ENCODE measurements around the gene RAB29. TPM values are rescaled to one million over a fixed set of nuclear protein-coding genes. Genes with fewer than 3 reads are reported as not detected.

Gene RAB29
- polyA plus RNA-seq, 2 donors, result 3.3 to 5.0 TPM

DNA sequence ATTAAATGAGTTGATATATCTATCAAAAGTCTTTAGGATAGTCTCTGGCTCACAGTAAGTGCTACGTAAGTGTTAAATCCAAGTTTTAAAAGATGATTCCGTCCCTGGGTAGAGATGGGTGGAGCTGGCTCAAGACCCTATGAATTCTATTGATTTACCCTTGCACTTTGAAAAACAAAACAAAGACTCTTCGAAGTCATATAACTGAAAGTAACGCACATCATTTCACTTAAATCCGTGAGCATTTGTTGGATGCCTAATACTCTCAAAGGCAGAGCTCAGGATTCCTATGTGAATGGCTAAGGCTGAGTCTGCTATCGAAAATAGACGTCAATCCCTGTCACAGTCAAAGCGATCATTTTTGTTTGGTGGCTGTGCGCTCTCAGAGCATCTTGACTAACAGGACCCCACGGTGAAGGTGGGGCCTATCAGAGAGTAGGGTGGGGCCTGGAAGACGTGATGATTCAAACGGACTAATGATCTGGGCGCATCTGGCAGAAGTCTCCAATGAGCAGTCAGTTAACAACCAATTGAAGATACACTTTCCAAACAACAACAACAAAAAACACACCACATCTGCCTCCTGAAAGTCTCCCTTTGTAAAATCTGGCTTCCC lies 24.1 kb downstream of the RAB29 start:
- WGBS, 2 donors, result 74 to 79% methylated on average over 13 of the region's 13 CpGs
- no peaks in the 10 kb centered on the region for H3K4me1 ChIP-seq (ENCODE audit: control insufficient read depth in 2 of 2, insufficient read depth in 2 of 2, low read length in 1 of 2)
- H3K27me3 ChIP-seq (ENCODE audit: control insufficient read depth in 1 of 2, insufficient read depth in 2 of 2, low read length in 2 of 2), result no peaks in the 10 kb centered on the region
- no peaks in the 10 kb centered on the region for H3K9me3 ChIP-seq (ENCODE audit: control insufficient read depth in 2 of 2, insufficient read depth in 1 of 2, low read depth in 1 of 2, low read length in 1 of 2)
- H3K4me3 ChIP-seq (ENCODE audit: low read depth in 1 of 2, low read length in 2 of 2), result peak overlapping the region in 1 of 2 donors; percentile 94
- H3K27ac ChIP-seq (ENCODE audit: low read depth in 2 of 2, low read length in 1 of 2), result no peak overlapping the region
- H3K36me3 ChIP-seq (ENCODE audit: control insufficient read depth in 2 of 2, insufficient read depth in 2 of 2, low read length in 1 of 2), result no peaks in the 10 kb centered on the region

DNA sequence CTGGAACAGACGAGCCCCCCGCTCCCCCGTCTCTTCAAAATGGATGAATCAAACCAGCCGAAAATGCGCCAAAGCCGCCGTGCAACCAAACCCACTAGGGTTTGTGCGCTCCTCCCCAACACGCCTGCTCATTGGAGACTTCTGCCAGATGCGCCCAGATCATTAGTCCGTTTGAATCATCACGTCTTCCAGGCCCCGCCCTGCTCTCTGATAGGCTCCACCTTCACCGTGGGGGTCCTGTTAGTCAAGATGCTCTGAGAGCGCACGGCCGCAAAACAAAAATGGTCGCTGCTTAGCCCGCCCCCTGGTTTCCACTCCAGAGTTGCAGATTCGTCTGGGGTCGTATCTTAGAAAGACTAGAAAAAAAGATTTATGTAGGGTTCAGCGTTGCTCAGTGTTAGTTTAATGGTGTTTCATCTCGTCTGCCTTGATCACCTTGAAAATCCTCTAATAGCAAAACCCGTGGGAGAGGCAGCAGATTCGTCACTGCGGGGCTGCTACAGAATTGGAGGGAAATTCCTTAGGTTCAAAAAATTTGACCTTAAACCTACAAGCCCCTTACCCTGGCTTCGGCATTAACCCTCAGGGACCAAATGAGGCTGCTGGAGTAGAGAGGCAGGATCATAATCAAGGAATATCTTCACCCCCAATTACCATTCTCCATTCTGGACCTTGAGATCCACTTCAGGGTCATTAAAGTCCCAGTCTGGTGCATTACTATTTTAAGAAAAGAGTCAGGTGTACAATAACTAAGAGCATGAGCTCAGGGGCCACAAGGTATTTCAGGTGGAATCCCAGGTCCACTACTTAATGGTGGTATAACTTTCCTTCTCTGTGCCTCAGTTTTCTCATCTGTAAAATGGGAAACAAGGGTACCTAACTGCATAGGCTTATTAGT lies 24.9 kb downstream of the RAB29 start, which contains the start of gene NUCKS1:
TSS of gene NUCKS1 (minus strand) at position 45 of the 898 bp plus-strand sequence. CDS start 209 bp downstream, outside the sequence.
- WGBS, 2 donors, result 1% methylated on average over 27 of the region's 27 CpGs
- peak within 1 kb of the TSS; percentile 99 for H3K27ac ChIP-seq (ENCODE audit: low read depth in 2 of 2, low read length in 1 of 2)
- H3K4me3 ChIP-seq (ENCODE audit: low read depth in 1 of 2, low read length in 2 of 2), result peak within 1 kb of the TSS; percentile 77 to 94
- H3K4me1 ChIP-seq (ENCODE audit: control insufficient read depth in 2 of 2, insufficient read depth in 2 of 2, low read length in 1 of 2), result no peaks in the 10 kb centered on the region
- no peaks in the 10 kb centered on the region for H3K9me3 ChIP-seq (ENCODE audit: control insufficient read depth in 2 of 2, insufficient read depth in 1 of 2, low read depth in 1 of 2, low read length in 1 of 2)
- H3K36me3 ChIP-seq (ENCODE audit: control insufficient read depth in 2 of 2, insufficient read depth in 2 of 2, low read length in 1 of 2), result no peaks in the 10 kb centered on the region
- H3K27me3 ChIP-seq (ENCODE audit: control insufficient read depth in 1 of 2, insufficient read depth in 2 of 2, low read length in 2 of 2), result no peaks in the 10 kb centered on the region

DNA sequence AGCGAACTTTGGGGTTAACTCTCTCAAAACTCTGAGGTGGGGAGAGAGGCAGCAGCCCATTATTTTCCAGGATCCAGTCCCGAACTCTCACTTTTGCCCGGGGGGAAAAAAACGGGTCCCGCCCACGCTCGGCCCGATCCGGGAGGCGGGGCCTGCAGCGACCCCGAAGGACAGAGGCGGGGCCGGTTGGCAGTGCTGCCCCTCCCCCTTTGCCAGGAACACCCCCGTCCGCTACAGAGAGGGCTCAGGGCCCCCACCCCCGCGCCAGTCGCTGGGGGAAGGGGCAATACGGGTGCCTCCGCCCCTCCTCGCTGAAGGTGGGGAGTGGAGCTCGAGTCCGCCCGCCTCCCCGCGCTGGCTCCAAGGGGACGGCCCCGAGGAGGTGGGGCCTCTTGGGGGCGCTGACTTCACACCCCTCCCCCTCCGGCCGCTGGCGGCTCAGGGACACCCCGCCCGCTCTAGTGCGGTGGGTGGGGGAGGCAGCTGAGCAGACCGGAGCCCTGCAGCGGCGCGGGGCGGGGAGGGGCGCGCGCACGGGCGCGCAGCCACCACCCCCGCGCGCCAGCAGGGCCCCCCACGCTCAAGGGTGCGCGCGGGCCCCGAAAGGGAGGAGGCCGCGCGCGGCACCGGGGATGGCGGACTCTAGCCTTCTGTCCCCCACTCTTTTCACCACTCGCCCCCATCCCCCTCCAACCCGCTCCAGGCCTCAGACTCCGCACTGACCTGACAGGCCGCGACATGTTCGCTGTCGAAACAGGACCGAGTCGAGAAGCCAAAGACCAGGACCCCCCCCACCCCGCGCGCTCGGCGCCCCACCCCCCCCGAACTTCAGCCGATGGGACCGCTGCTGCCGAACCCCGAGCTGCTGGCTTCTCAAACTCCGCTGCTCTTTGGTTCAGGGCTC lies 25.8 kb downstream of the RAB29 start:
- no peaks in the 10 kb centered on the region for H3K36me3 ChIP-seq (ENCODE audit: control insufficient read depth in 2 of 2, insufficient read depth in 2 of 2, low read length in 1 of 2)
- no peaks in the 10 kb centered on the region for H3K4me1 ChIP-seq (ENCODE audit: control insufficient read depth in 2 of 2, insufficient read depth in 2 of 2, low read length in 1 of 2)
- H3K4me3 ChIP-seq (ENCODE audit: low read depth in 1 of 2, low read length in 2 of 2), result peak overlapping the region; percentile 77 to 94
- no peaks in the 10 kb centered on the region for H3K9me3 ChIP-seq (ENCODE audit: control insufficient read depth in 2 of 2, insufficient read depth in 1 of 2, low read depth in 1 of 2, low read length in 1 of 2)
- peak overlapping the region; percentile 99 for H3K27ac ChIP-seq (ENCODE audit: low read depth in 2 of 2, low read length in 1 of 2)
- H3K27me3 ChIP-seq (ENCODE audit: control insufficient read depth in 1 of 2, insufficient read depth in 2 of 2, low read length in 2 of 2), result no peaks in the 10 kb centered on the region
- WGBS, 2 donors, result 0 to 1% methylated on average over 59 to 80 of the region's 81 CpGs

DNA sequence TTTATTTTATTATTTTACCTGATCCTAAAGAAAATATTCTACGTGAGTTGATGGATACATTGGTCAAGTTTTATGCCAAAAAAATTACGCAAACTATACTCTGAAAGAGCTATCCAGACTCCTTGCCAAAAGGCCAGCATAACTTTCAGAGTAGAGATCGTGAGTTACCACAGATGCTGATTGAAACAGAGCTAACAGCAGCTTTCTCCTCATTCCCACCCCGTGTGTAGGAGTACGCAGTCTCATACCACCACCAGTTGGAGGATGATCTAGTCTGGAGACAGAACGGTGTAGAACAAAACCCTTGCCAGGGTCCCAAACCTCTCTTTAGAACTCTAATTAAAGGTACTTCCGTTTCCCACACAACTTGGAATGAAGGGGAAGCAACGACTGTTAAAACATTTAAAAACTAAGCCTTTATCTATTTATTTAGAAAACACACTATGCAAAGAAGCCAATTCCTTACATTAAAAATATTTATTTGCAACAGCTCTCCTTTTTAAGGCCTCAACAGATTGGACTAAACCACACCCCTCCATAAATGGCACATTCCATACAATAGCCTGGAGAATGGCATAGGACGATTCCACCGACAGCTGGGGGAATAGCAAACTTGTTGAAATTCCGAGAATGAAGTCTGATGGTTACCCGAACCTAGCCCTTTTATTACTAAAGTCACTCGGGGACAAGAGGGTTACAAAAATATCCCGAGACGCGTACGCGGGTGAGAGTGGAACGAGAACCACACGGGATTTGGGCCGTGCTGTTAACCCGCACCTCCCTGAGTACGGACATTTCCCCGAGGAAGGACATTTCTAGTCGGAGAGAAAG lies 26.7 kb downstream of the RAB29 start:
- peak overlapping the region; percentile 99 for H3K27ac ChIP-seq (ENCODE audit: low read depth in 2 of 2, low read length in 1 of 2)
- no peaks in the 10 kb centered on the region for H3K27me3 ChIP-seq (ENCODE audit: control insufficient read depth in 1 of 2, insufficient read depth in 2 of 2, low read length in 2 of 2)
- WGBS, 2 donors, result 1% methylated on average over 25 of the region's 25 CpGs
- no peaks in the 10 kb centered on the region for H3K36me3 ChIP-seq (ENCODE audit: control insufficient read depth in 2 of 2, insufficient read depth in 2 of 2, low read length in 1 of 2)
- peak overlapping the region; percentile 77 to 94 for H3K4me3 ChIP-seq (ENCODE audit: low read depth in 1 of 2, low read length in 2 of 2)
- no peaks in the 10 kb centered on the region for H3K4me1 ChIP-seq (ENCODE audit: control insufficient read depth in 2 of 2, insufficient read depth in 2 of 2, low read length in 1 of 2)
- H3K9me3 ChIP-seq (ENCODE audit: control insufficient read depth in 2 of 2, insufficient read depth in 1 of 2, low read depth in 1 of 2, low read length in 1 of 2), result no peaks in the 10 kb centered on the region

DNA sequence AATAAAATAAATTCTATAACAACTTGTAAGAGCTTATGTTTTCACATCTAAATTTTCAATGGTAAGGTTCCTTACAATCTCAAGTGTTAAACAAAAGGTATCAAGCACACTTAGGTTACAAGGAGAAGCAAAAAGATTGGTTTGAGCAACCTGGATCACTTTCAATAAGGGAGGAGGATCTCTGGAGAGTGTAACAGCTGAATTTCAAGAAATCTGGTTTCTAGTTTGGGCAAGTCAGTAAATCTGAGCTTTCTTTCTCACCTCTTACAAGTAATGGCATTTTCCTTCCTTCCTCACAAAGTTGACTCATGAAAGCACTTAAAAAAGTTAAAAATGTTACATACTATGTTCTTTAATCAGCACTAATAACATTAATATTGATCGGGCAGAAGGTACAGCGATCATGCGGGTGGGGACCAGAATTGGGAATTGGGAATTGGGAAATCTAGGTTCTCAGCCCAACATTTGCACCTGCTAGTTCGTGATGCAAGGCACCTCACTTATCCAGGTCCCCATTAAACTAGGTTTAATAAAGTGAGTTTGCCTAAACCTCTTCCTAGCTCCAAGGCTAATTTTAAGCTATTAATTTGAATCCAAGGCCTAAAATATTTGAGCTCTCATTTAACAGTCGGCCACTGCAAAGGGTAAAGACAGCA lies 28.4 kb downstream of the RAB29 start:
- no peaks in the 10 kb centered on the region for H3K36me3 ChIP-seq (ENCODE audit: control insufficient read depth in 2 of 2, insufficient read depth in 2 of 2, low read length in 1 of 2)
- H3K4me1 ChIP-seq (ENCODE audit: control insufficient read depth in 2 of 2, insufficient read depth in 2 of 2, low read length in 1 of 2), result no peaks in the 10 kb centered on the region
- no peaks in the 10 kb centered on the region for H3K27me3 ChIP-seq (ENCODE audit: control insufficient read depth in 1 of 2, insufficient read depth in 2 of 2, low read length in 2 of 2)
- no peak overlapping the region for H3K4me3 ChIP-seq (ENCODE audit: low read depth in 1 of 2, low read length in 2 of 2)
- WGBS, 2 donors, result 43 to 50% methylated on average over 5 of the region's 5 CpGs
- no peaks in the 10 kb centered on the region for H3K9me3 ChIP-seq (ENCODE audit: control insufficient read depth in 2 of 2, insufficient read depth in 1 of 2, low read depth in 1 of 2, low read length in 1 of 2)
- H3K27ac ChIP-seq (ENCODE audit: low read depth in 2 of 2, low read length in 1 of 2), result no peak overlapping the region

DNA sequence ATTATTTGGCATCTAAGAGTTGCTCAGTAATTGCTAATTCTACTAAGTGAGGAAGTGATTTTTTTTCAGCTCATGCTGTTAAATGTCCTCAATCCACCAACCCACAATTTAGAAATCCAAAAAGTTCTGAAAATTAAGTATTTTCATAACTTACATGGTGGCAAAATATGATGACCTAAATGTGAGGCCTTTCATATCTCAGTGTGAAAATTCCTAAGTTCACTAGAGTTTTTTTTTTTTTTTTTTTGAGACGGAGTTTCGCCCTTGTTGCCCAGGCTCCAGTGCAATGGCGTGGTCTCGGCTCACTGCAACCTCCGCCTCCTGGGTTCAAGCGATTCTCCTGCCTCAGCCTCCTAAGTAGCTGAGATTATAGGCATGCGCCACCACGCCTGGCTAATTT lies 30.9 kb downstream of the RAB29 start:
- no peak overlapping the region for H3K4me3 ChIP-seq (ENCODE audit: low read depth in 1 of 2, low read length in 2 of 2)
- H3K4me1 ChIP-seq (ENCODE audit: control insufficient read depth in 2 of 2, insufficient read depth in 2 of 2, low read length in 1 of 2), result no peaks in the 10 kb centered on the region
- no peaks in the 10 kb centered on the region for H3K36me3 ChIP-seq (ENCODE audit: control insufficient read depth in 2 of 2, insufficient read depth in 2 of 2, low read length in 1 of 2)
- 94 to 95% methylated on average over 8 of the region's 8 CpGs for WGBS, 2 donors
- no peaks in the 10 kb centered on the region for H3K27me3 ChIP-seq (ENCODE audit: control insufficient read depth in 1 of 2, insufficient read depth in 2 of 2, low read length in 2 of 2)
- no peak overlapping the region for H3K27ac ChIP-seq (ENCODE audit: low read depth in 2 of 2, low read length in 1 of 2)
- H3K9me3 ChIP-seq (ENCODE audit: control insufficient read depth in 2 of 2, insufficient read depth in 1 of 2, low read depth in 1 of 2, low read length in 1 of 2), result no peaks in the 10 kb centered on the region

DNA sequence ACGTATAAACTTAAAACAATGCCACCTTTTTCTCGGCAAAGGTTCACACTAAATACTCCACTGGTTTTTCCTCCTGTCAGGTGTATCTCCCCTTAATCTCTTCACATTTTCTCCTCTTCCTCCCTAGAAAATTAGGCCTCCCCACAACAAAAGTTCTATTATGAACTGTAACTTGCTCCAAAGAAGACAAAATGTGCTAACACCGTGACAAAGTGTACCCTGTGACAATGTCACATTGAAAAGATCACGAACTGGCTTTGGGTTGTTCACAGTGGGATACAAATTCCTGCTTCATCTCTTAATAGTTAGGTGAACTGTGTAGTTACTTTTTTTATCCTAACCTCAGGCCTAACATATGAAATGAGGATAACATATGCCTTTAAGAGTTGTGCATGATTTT lies 31.3 kb downstream of the RAB29 start:
- 42 to 58% methylated on average over 4 of the region's 4 CpGs for WGBS, 2 donors
- Histone ChIP-seq H3K9me3 (ENCODE audit: control insufficient read depth in 2 of 2, insufficient read depth in 1 of 2, low read depth in 1 of 2, low read length in 1 of 2) (no peaks in the 10 kb centered on the region), H3K4me1 (ENCODE audit: control insufficient read depth in 2 of 2, insufficient read depth in 2 of 2, low read length in 1 of 2) (no peaks in the 10 kb centered on the region), H3K4me3 (ENCODE audit: low read depth in 1 of 2, low read length in 2 of 2) (no peak overlapping the region), H3K27ac (ENCODE audit: low read depth in 2 of 2, low read length in 1 of 2) (no peak overlapping the region), H3K27me3 (ENCODE audit: control insufficient read depth in 1 of 2, insufficient read depth in 2 of 2, low read length in 2 of 2) (no peaks in the 10 kb centered on the region), H3K36me3 (ENCODE audit: control insufficient read depth in 2 of 2, insufficient read depth in 2 of 2, low read length in 1 of 2) (no peaks in the 10 kb centered on the region)

DNA sequence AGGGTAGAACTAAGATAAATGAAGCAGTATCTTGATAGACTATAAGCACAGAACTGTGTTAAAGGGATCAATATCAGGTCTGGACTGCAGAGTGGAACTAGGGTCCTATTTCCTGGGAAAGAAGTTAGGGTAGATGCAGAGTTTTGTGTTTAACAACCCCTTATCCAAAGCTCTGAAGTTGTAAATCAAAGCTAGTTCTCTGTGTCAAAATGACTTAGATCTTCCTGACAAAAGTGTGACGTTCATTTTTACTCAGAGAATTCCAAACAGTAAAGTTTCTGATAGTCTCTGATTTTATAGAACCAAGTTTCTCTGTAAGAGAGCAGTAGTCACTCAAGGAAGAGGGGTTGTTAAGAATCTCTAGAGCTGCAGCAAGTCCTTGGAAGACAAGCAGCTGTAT lies 33.6 kb downstream of the RAB29 start:
- WGBS, 2 donors, result 47 to 51% methylated on average over 1 of the region's 1 CpG
- H3K4me3 ChIP-seq (ENCODE audit: low read depth in 1 of 2, low read length in 2 of 2), result no peak overlapping the region

More for the DNA sequence above, 33.6 kb downstream of the RAB29 start:
- H3K27me3 ChIP-seq (ENCODE audit: control insufficient read depth in 1 of 2, insufficient read depth in 2 of 2, low read length in 2 of 2), result no peaks in the 10 kb centered on the region
- H3K4me1 ChIP-seq (ENCODE audit: control insufficient read depth in 2 of 2, insufficient read depth in 2 of 2, low read length in 1 of 2), result no peaks in the 10 kb centered on the region
- H3K36me3 ChIP-seq (ENCODE audit: control insufficient read depth in 2 of 2, insufficient read depth in 2 of 2, low read length in 1 of 2), result no peaks in the 10 kb centered on the region
- no peak overlapping the region for H3K27ac ChIP-seq (ENCODE audit: low read depth in 2 of 2, low read length in 1 of 2)
- no peaks in the 10 kb centered on the region for H3K9me3 ChIP-seq (ENCODE audit: control insufficient read depth in 2 of 2, insufficient read depth in 1 of 2, low read depth in 1 of 2, low read length in 1 of 2)
